SK-N-MC (cell line): ENCODE data around the gene EPHB4.

ENCODE experiments used
- EZH2 ChIP-seq: fragments of 200-600 bp; sonication (generic); IDR thresholded peaks from one replicate; pipeline ENCODE4 v1.6.1; 2017; ENCODE audit warnings: antibody characterized with exemption
- POLR2AphosphoS5 ChIP-seq: IDR thresholded peaks from 2 replicates; pipeline ENCODE4 v1.6.1; 2012; ENCODE audit warnings: mild to moderate bottlenecking, low read depth, low read length, borderline replicate concordance

DNA sequence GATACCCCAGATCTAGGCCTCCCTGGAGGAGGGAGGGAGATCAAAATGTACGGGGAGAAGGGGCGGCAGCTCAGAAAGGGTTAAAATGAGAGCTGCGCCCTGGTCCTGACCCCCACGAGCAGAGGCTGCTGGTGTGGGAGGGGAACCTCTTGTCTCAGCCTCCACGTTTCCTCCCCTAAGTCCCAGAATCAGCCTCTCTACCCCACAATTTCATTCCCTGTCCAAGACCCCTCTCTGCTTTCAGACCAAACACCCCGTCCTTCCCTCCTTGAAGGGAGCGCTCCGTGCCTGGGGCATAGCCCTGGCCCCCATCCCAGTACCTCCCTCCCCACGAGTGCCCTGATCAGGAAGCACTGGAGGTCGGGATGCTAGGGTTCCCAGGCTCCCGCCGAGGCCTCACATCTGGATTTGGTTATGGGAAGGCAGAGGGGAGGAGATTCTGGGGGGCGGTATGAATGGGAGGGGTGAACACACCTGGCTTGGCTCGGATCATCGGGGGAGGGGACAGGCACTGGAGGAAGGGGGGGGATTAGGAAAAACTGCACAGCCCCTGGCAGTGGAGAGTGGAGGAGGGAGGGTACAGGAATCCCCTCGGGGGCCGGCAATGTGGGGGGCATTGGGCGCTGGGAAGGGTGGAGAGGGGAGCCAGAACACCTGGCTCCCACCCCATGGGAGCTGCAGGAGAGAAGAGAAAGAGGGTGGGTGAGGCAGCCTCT, 2.7 kb downstream of the EPHB4 start:
- TF ChIP-seq EZH2 (no peak), POLR2AphosphoS5 (no peak; the same call in 1 of the 2 replicates)
